GM13977 (cell line): ENCODE results near the gene ACO1.

ENCODE experiments used
- DNase-seq: peaks from one replicate; pipeline ENCODE4 v3.0.0; 2012; ENCODE audit warnings: low spot score
- CTCF ChIP-seq: IDR thresholded peaks from 2 replicates; pipeline ENCODE4 v1.5.1; 2012; ENCODE audit warnings: mild to moderate bottlenecking, control low read depth; ENCODE audit not compliant: insufficient read depth; ENCODE audit errors: extremely low read depth, missing control alignments
- in situ Hi-C: fragments of 300-500 bp; cut with MboI; formaldehyde crosslinking; loops from one replicate; pipeline ENCODE4 v1.12.0; 2022; ENCODE audit warnings: low sequenced_read_pairs, low pct_unique_long_range_greater_than_20kb, mixed read lengths, inconsistent platforms; ENCODE audit not compliant: unreplicated experiment

The ACO1 gene

GRCh38 chr9:32360983-32361673 lies 23.3 kb upstream of the ACO1 start:
- no peak for DNase-seq
- no peak for TF ChIP-seq CTCF
- in situ Hi-C loops: no loop called here

- DNase-seq: no peak
- in situ Hi-C loops: loop anchor here (10.0 kb wide), 1 partner anchor 604 kb away; no protein-coding TSS in a partner anchor
- TF ChIP-seq CTCF: no peak
Observed at GRCh38 chr9:32371279-32371678, 13.2 kb upstream of the ACO1 start.

GRCh38 chr9:32371679-32372078 lies 12.8 kb upstream of the ACO1 start:
- TF ChIP-seq CTCF: no peak
- DNase-seq: no peak
- in situ Hi-C loops: loop anchor here (10.0 kb wide), 1 partner anchor 603 kb away; no protein-coding TSS in a partner anchor

GRCh38 chr9:32376285-32376684 lies 8.2 kb upstream of the ACO1 start:
- no peak for TF ChIP-seq CTCF
- no peak for DNase-seq
- in situ Hi-C loops: loop anchor here (10.0 kb wide), 1 partner anchor 599 kb away; no protein-coding TSS in a partner anchor

GRCh38 chr9:32378496-32378895 lies 5.9 kb upstream of the ACO1 start:
- peak; percentile 90 for TF ChIP-seq CTCF
- DNase-seq: peak; percentile 60
- in situ Hi-C loops: loop anchor here (10.0 kb wide), 1 partner anchor 596 kb away; no protein-coding TSS in a partner anchor

- in situ Hi-C loops: loop anchor here (10.0 kb wide), 1 partner anchor 596 kb away; no protein-coding TSS in a partner anchor
- peak; percentile 84 for TF ChIP-seq CTCF
- peak; percentile 67 for DNase-seq
Observed at GRCh38 chr9:32378993-32379729, 5.3 kb upstream of the ACO1 start.
